AG04449 (cell line): ENCODE measurements around the gene ATP6V1C2.
A peak's percentile ranks its signal among the peaks of the same experiment; 100 is the strongest.

Source experiments
- CTCF ChIA-PET: fragments of 350-600 bp; formaldehyde crosslinking; extraction: SDS; loops from one replicate; lab custom pipeline; 2021; ENCODE audit warnings: antibody characterized with exemption; lab: Yijun Ruan, JAX
- POLR2A ChIA-PET: fragments of 400-600, 350-600 bp; formaldehyde crosslinking; extraction: SDS; loops from one replicate; lab custom pipeline; 2020; ENCODE audit warnings: antibody characterized with exemption, inconsistent platforms; lab: Yijun Ruan, JAX
- DNase-seq: peaks from one replicate; pipeline ENCODE4 v3.0.0-alpha.2; 2010; ENCODE audit warnings: low read depth, low spot score
- H3K4me3 ChIP-seq: 2 replicates; pipeline ENCODE4 v1.5.1; 2011; ENCODE audit warnings: low read depth, mild to moderate bottlenecking, control low read depth, low read length
- CTCF ChIP-seq: IDR thresholded peaks from one replicate; pipeline ENCODE4 v1.5.1; 2011; ENCODE audit warnings: mild to moderate bottlenecking, moderate library complexity, low read length, control low read depth, inconsistent platforms; ENCODE audit not compliant: insufficient read depth; ENCODE audit errors: missing control alignments

The ATP6V1C2 gene

GRCh38 chr2:10830203-10830602 lies 108.8 kb downstream of the ATP6V1C2 start:
- ChIA-PET CTCF (interaction anchor here (0.7 to 12.0 kb wide), 13 partner anchors 7 to 752 kb away, joined by 3 to 609 read pairs (median 33); partner anchors contain the start of gene KCNF1), POLR2A (no interaction called here)
- no peak for DNase-seq
- no peak overlapping the region for H3K4me3 ChIP-seq
- TF ChIP-seq CTCF, result no peak

- TF ChIP-seq CTCF, result no peak
These were observed 109.4 kb downstream of the ATP6V1C2 start for GRCh38 chr2:10830641-10831399.

GRCh38 chr2:10831400-10831985 lies 110.1 kb downstream of the ATP6V1C2 start:
- ChIA-PET POLR2A (no interaction called here), CTCF (interaction anchor here (0.9 to 12.0 kb wide), 32 partner anchors 8 to 756 kb away, joined by 3 to 609 read pairs (median 9); partner anchors contain the start of genes KCNF1 and PDIA6)
- no peak overlapping the region for H3K4me3 ChIP-seq
- DNase-seq, result no peak
- TF ChIP-seq CTCF, result no peak

More at GRCh38 chr2:10830641-10831399, 109.4 kb downstream of the ATP6V1C2 start:
- no peak overlapping the region for H3K4me3 ChIP-seq
- CTCF ChIA-PET, result interaction anchor here (0.7 to 12.0 kb wide), 20 partner anchors 8 to 752 kb away, joined by 3 to 609 read pairs (median 12); partner anchors contain the start of genes KCNF1 and PDIA6
- no peak for DNase-seq
- POLR2A ChIA-PET, result no interaction called here

GRCh38 chr2:10832203-10832936 lies 110.9 kb downstream of the ATP6V1C2 start:
- POLR2A ChIA-PET, result interaction anchor here (0.6 kb wide), 1 partner anchor 851 kb away, joined by 4 read pairs; no protein-coding TSS in a partner anchor
- no peak overlapping the region for H3K4me3 ChIP-seq

GRCh38 chr2:10833021-10833420 lies 111.6 kb downstream of the ATP6V1C2 start:
- H3K4me3 ChIP-seq, result no peak overlapping the region
- CTCF ChIA-PET, result interaction anchor here (0.5 to 12.0 kb wide), 64 partner anchors 10 to 755 kb away, joined by 3 to 609 read pairs (median 4); partner anchors contain the start of genes KCNF1 and PDIA6
- POLR2A ChIA-PET, result no interaction called here
- no peak for DNase-seq
- TF ChIP-seq CTCF, result no peak

More at GRCh38 chr2:10832203-10832936, 110.9 kb downstream of the ATP6V1C2 start:
- CTCF ChIA-PET, result interaction anchor here (0.5 to 12.0 kb wide), 62 partner anchors 9 to 755 kb away, joined by 3 to 609 read pairs (median 4); partner anchors contain the start of genes KCNF1 and PDIA6
- TF ChIP-seq CTCF, result peak; percentile 96
- peak; percentile 7 for DNase-seq
